GM12875 (cell line): ENCODE measurements around the gene RXRG.

Experiments used
- H3K4me3 ChIP-seq: one replicate; pipeline ENCODE4 v1.5.1; 2011; ENCODE audit warnings: low read depth, low read length, control low read depth
- TF ChIP-seq, protein P1 (sequence below): IDR thresholded peaks from 2 replicates; pipeline ENCODE4 v1.5.1; 2011; ENCODE audit warnings: low read depth, mild to moderate bottlenecking, control low read depth, inconsistent platforms, low read length, moderate library complexity, borderline replicate concordance; ENCODE audit not compliant: insufficient read depth

RXRG gene

GRCh38 chr1:165424454-165425216 is 20.3 kb downstream of the RXRG start:
- H3K4me3 ChIP-seq, result no peak overlapping the region
- TF ChIP-seq, protein P1, sequence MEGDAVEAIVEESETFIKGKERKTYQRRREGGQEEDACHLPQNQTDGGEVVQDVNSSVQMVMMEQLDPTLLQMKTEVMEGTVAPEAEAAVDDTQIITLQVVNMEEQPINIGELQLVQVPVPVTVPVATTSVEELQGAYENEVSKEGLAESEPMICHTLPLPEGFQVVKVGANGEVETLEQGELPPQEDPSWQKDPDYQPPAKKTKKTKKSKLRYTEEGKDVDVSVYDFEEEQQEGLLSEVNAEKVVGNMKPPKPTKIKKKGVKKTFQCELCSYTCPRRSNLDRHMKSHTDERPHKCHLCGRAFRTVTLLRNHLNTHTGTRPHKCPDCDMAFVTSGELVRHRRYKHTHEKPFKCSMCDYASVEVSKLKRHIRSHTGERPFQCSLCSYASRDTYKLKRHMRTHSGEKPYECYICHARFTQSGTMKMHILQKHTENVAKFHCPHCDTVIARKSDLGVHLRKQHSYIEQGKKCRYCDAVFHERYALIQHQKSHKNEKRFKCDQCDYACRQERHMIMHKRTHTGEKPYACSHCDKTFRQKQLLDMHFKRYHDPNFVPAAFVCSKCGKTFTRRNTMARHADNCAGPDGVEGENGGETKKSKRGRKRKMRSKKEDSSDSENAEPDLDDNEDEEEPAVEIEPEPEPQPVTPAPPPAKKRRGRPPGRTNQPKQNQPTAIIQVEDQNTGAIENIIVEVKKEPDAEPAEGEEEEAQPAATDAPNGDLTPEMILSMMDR, result no peak

GRCh38 chr1:165423136-165423535 is 21.8 kb downstream of the RXRG start:
- no peak overlapping the region for H3K4me3 ChIP-seq
- TF ChIP-seq, protein P1, result no peak

DNA sequence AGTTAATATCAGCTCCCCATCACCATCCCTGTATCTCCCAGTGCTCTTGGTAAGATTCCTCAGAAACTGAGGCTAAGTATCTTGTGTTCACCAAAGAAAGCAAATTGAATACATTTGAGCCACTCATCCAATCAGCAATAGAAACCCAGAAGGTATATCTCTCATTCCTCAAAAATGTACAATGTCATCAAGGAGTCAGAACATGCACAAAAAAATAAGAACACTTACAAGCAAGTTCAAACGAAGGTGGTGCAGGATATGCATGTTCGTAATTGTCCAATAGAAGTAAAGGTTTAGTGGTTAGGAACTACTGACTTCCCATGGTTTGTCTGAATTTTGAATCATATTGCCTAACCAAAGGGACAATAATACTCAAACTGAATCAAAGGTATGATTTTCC is 24.3 kb downstream of the RXRG start:
- TF ChIP-seq, protein P1, result no peak
- H3K4me3 ChIP-seq, result no peak overlapping the region

- H3K4me3 ChIP-seq, result no peak overlapping the region
- TF ChIP-seq, protein P1, result no peak
Measured at GRCh38 chr1:165419839-165420238, 25.1 kb downstream of the RXRG start.

DNA sequence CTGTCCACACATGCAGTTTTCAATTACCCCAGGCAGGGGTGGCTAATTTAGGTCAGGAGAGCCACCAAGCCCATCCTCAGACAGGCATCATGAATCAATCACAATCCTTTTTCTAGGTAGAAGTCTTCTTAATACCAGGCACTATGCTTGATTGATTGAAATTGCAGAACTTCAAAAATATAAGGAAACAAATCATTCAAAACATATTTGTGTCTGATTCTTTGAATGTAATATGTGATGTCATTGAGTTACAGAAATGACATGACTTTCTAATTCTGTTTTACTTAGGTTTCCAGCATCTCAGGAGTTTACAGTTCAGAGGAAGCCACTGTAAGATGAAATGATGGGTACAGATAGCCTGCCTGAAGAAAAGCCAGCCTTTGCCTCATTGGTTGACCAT is 26.7 kb downstream of the RXRG start:
- TF ChIP-seq, protein P1, result no peak
- no peak overlapping the region for H3K4me3 ChIP-seq

DNA sequence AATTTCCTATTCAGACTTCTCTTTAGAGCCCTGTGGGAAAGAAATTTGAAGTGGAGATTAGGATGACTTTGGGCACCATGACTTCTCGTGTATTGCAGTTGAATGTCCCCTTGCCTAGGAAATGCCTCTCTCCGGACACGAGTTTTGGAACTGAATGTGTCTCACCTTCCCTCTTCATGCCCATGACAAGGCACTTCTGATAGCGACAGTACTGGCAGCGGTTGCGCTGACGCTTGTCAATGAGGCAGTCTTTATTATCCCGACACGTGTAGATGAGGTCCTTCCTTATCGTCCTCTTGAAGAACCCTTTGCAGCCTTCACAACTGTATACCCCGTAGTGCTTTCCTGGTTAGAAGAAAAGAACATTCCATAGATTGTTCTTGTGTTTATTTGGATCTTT is 28.1 kb downstream of the RXRG start:
- TF ChIP-seq, protein P1, result no peak
- H3K4me3 ChIP-seq, result no peak overlapping the region

DNA sequence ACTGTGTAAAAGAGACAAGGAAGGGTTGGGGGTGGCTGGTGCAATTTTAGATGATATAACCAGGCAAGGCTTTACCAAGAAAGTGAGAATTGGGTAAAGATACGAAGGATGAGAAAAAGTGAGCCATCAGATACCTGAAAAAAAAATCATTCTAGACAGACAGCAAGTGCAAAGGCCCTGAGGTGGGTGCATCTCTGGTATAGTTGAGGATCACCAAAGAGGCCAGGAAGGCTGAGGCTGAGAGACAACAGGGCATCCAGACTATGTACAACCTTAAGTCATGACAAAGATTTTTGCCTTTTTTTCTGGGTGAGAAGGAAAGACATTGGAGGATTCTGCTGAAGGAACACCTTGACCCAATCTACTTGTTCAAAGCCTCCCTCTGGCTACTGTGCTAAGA is 29.9 kb downstream of the RXRG start:
- no peak overlapping the region for H3K4me3 ChIP-seq
- TF ChIP-seq, protein P1, result no peak
